CD4-positive, alpha-beta T cell treated with Interleukin-10 for 1 hour (primary cell): ENCODE results near the gene RAB7A.
"Not testable (repeated sequence)": the region's sequence is repeated elsewhere in the genome, so short reads cannot be mapped to it uniquely, and the experiment has no call there.

Experiments used
- DNase-seq: peaks from one replicate; pipeline ENCODE4 v3.0.0-alpha.2; 2020

The RAB7A gene

DNA sequence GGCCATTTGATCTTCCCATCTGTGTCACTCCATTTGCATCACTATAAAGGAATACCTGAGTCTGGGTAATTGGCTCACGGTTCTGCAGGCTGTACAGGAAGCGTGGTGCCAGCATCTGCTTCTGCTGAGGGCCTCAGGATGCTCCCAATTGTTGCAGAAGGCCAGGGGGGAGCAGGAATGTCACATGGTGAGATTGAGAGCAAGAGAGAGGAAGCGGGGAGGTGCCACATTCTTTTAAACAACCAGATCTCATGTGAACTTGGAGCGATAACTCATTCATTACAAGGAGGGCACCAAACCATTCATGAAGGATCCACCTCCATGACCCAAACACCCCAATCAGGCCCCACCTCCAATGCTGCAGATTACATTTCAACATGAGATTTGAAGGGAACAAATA lies 13.1 kb upstream of the RAB7A start:
- DNase-seq, result no peak

- peak; percentile 54 for DNase-seq
These were observed 11.0 kb upstream of the RAB7A start for GRCh38 chr3:128714887-128715491.

DNA sequence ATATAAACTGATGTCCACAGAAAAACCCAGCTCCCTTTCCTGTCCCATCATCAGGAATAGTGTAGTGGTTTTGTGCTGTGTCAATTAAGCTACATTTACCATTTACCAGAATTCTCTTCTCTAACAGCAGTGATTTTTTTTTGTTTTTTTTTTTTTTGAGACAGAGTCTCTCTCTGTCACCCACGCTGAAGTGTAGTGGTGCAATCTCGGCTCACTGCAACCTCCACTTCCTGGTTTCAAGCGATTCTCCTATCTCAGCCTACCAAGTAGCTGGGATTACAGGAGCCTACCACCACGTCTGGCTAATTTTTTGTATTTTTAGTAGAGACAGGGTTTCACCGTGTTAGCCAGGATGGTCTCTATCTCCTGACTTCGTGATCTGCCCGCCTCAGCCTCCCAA lies 7.1 kb upstream of the RAB7A start:
- DNase-seq, result not testable (repeated sequence)

DNA sequence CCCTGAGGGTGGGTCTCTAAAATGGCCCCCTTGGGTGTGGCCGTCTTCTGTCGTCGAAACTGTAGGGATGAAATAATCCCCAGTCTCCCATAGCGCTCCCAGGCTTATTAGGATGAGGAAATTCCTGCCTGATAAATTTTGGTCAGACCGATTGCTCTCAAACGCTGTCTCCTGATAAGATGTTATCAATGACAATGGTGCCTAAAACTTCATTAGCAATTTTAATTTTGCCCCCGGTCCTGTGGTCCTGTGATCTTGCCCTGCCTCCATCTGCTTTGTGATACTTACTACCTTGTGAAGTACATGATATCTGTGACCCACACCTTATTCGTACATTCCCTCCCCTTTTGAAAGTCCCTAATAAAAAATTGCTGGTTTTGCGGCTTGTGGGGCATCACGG lies 5.1 kb upstream of the RAB7A start:
- DNase-seq, result no peak

DNA sequence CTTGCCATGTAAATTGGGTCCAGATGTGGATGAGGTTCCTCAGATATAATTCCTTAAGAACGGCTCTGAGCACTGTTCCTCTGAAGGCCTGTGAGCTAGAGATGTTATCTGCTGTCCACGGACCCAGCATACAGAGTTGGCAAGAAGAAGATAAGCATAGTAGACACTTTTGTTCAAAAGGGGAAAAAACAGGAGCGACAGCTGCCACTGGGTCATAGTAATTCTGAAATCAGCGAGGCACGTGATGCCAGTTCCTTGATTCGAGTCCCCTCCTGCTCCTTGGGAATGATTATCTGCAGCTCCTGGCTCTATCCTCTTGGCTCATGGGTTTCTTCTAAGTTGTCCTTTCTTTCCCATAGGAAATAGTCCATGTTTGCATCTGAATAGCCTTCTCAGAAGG lies 2.5 kb upstream of the RAB7A start:
- no peak for DNase-seq

DNA sequence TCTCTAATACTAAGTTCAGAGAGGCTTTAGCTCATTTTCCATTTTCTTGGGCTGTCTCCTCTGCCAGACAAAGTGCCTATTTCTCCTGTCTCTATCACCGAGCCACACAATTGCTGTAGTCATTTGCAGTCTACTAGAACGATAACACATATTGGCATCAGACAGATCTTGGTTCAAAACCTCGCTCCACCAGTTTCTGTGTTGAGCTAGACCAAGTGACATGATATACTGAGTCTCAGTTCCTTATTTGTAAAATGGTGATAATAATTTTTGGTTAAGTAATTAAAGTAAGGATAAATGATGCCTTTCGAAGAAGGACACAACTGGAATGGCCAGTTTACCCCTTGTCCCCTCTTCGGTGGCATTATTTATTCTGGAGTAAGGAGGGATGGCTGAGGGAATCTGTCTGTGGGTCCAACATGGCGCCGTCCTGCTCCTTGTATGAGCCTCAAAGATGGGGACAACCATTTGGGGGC lies 398 bp upstream of the RAB7A start:
- DNase-seq, result no peak

GRCh38 chr3:128727059-128727458 lies 1.1 kb downstream of the RAB7A start:
- no peak for DNase-seq

DNA sequence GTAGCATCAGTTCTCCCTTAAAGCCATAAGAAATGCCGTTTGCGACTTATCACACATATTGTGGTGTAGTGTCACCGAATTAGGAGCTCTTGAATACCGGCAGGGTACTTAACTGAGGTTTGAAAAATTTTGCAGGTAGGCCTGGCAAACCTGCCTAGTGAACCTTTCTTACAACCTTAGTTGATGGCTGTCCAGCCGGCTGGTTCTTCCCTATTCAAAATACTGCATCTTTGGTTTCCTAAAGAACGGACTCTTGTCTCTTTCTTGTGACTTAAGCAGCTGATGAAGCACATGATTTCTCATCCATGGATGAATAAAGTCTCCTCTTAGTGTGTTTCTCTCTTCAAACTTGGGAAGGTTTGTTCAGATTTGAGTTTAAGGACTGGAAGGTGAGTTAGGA lies 1.5 kb downstream of the RAB7A start:
- DNase-seq, result no peak

DNA sequence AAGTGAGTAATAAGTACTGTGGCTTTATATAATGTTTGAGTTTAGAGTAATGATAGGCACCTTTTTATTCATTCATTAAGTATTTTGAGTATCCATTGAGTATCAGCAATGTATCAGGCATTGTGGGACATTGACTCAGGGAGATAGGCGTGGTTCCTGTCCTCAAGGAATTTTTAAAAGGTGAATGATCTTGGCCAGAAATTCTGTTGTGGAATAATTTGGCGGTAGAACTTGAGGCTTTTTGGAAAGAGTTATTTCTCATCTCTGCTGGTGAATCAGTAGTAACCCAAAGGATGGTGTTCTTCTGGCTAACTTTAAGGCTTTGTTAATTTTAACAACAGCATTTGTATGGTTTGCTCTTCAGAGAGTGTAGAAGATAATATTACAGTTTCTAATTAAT lies 2.0 kb downstream of the RAB7A start:
- DNase-seq, result no peak

GRCh38 chr3:128728521-128728920 lies 2.5 kb downstream of the RAB7A start:
- not testable (repeated sequence) for DNase-seq

- no peak for DNase-seq
These were observed 4.5 kb downstream of the RAB7A start for GRCh38 chr3:128730471-128730870.

GRCh38 chr3:128734523-128735189 lies 8.7 kb downstream of the RAB7A start:
- DNase-seq, result no peak

- no peak for DNase-seq
These were observed 9.3 kb downstream of the RAB7A start for GRCh38 chr3:128735287-128735686.

- no peak for DNase-seq
These were observed 9.9 kb downstream of the RAB7A start for GRCh38 chr3:128735884-128736283.

- no peak for DNase-seq
These were observed 10.6 kb downstream of the RAB7A start for GRCh38 chr3:128736601-128737000.

- DNase-seq, result no peak
These were observed 14.6 kb downstream of the RAB7A start for GRCh38 chr3:128740621-128741020.

DNA sequence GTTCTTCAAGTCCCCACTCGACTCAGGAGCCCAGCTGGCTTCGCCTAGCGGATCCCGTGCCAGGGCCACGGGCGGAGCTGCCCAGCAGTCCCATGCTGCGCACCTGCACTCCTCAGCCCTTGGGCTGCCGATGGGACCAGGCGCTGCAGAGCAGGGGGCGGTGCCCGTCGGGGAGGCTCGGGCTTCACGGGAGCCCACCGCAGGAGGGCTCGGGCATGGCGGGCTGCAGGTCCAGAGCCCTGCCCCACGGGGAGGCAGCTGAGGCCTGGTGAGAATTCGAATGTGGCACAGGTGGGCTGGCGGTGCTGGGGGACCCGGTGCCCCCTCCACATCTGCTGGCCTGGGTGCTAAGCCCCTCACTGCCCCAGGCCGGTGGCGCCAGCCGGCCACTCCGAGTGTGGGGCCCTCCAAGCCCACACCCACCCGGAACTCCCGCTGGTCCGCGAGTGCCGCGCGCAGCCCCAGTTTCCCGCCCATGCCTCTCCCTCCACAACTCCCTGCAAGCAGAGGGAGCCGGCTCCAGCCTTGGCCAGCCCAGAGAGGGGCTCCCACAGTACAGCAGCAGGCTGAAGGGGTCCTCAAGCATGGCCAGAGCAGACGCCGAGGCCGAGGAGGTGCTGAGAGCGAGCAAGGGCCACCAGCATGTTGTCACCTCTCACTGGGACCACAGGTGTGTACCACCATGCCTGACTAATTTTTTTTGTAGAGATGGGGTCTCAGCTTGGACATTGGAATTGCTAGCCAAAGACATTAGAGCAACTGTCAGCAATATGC lies 17.0 kb downstream of the RAB7A start:
- no peak for DNase-seq

GRCh38 chr3:128745742-128746141 lies 19.8 kb downstream of the RAB7A start:
- no peak for DNase-seq

DNA sequence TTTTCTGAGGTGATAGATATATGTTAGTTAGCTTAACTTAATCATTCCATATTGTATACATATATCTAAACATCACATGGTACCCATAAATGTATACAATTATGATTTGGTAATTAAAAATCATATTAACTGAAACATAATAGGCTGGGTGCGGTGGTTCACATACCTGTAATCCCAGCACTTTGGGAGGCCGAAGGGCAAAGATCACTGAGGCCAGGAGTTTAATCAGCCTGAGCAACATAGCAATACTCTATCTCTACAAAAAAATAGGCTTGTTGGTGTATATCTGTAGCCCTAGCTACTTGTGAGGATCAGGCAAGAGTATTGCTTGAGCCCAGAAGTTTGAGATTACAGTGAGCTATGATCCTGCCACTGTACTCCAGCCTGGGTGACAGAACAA lies 20.9 kb downstream of the RAB7A start:
- DNase-seq, result no peak

GRCh38 chr3:128748557-128748956 lies 22.6 kb downstream of the RAB7A start:
- DNase-seq, result no peak

DNA sequence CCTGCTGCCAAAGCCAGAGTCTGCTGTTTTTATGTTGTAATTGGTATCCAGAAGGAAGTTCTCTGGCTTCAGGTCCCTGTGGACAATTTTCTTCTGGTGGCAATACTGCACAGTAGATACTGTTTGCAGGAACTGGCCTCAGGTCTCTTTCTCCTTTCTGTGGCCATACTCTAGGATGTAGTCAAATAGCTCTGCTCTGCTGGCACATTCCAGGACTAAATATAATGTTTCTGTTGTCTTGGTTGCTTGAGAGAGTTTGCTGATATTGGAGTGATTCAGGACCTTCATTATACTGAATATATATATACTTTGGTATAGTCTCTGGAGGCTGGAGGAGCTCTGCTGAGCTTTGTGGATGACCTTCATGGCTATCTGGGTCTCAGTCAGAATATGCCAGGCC lies 23.1 kb downstream of the RAB7A start:
- no peak for DNase-seq

GRCh38 chr3:128749561-128749960 lies 23.6 kb downstream of the RAB7A start:
- not testable (repeated sequence) for DNase-seq

DNA sequence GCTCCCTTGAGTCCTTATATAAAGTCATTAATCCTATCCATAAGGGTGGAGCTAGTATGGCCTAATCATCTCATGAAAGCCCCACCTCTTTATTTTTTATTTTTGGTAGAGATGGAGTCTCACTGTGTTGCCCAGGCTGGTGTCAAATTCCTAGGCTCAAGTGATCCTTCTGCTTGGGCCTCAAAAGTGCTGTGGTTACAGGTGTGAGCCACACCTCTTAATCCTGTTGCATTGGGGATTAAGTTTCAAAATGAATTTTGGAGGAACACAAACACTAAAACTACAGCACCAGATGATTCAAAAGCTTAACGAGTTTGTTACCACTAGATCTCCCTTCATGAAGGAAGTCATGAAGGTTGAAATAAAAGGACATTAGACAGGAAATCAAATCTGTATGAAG lies 27.7 kb downstream of the RAB7A start:
- no peak for DNase-seq

DNA sequence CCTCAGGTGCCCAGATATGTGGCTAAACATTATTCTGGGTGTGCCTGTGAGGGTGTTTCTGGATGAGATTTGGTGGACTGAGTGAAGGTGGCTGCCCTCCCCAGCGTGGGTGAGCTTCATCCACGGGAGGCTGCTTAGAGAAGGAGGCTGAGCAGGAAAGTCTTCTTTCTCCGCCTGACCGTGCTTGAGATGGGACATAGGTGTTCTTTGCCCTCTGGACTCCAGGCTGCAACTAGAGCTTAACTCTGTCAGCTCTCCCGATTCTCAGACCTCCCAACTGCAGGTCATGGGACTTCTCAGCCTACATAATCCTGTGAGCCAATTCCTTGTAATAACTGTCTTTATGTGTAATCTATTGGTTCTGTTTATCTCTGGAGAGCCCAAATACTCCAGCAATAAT lies 34.1 kb downstream of the RAB7A start:
- DNase-seq, result no peak
